NCI-H1417 treated with DMSO at 0.1 percent for 48 hours (cell line): ENCODE results near the gene GUF1.
"Not testable (repeated sequence)": the region's sequence is repeated elsewhere in the genome, so short reads cannot be mapped to it uniquely, and the experiment has no call there.

ENCODE experiments used
- DNase-seq: peaks from one replicate; lab custom pipeline; 2025; lab: John Stamatoyannopoulos, UW

The GUF1 gene

DNA sequence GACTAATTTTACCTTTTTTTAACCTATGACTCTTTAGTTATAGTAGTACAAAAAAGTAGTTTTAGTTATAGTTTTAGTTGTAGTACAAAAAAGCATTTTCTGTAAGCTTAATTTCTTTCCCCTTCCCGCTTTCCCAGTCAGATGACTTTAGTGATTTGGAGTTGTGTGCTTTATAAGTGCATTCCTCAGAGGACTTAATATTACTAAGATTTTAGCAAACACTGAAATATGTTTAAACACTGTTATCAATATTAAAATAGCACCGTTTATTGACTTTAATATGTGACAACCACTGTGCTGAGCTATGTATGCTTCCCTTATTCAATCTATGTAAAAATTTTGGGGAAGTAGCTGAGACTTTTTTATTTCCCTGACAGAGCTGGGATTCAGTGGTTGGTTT, 22.8 kb downstream of the GUF1 start:
- DNase-seq: no peak

- DNase-seq: no peak
Observed at GRCh38 chr4:44704673-44705072, 26.5 kb downstream of the GUF1 start.

- no peak for DNase-seq
Observed at GRCh38 chr4:44713125-44713524, 34.9 kb downstream of the GUF1 start.

DNA sequence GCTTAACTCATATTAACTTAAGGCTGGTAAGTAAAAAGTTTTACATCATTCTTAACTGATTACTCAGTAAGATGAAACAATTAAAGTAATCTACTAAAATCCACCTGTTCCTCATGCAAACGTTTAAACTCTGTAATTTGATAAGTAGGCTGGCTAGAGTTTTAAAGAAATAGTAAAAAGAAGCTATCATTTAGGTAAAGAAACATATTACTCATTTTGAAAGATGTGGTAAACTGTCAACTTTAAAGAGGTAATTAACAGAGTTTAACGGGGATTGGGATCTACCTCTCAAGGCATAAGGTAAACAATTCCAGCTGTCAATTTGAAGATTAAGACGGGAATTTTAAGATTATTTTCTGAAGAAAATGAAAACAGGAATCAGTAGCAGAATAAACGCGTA, 38.4 kb downstream of the GUF1 start:
- no peak for DNase-seq

DNA sequence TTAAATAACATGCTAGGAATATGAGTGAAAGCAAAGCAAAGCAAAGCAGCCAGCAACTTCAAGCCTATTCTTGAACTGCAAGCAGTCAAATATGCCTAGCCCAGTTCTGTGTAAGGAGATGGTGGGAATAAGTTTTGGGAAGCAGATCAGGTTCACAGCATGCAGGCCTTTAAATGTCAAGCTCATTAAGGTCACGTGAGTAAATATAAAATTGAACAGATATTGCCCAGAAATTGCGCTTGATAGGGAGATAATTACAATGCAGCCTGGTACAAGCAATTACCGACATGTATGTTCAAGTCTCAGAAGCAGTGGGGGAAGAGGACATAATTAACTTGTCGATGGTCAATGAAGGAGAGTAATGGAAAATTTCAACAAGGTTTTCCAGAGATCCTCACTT, 42.2 kb downstream of the GUF1 start:
- DNase-seq: peak; percentile 94

GRCh38 chr4:44722001-44722400, 43.8 kb downstream of the GUF1 start:
- DNase-seq: no peak

- DNase-seq: no peak
Observed at GRCh38 chr4:44725166-44725565, 46.9 kb downstream of the GUF1 start.

- no peak for DNase-seq
Observed at GRCh38 chr4:44725726-44726037, 47.5 kb downstream of the GUF1 start.

GRCh38 chr4:44726038-44726871, 48.0 kb downstream of the GUF1 start, which contains the start of gene GNPDA2:
Gene GNPDA2, minus strand, starts transcription at chr4:44726556. Its CDS starts 4,349 bp downstream, at chr4:44722207.
- DNase-seq: peak; percentile 70

GRCh38 chr4:44727471-44727870, 49.3 kb downstream of the GUF1 start:
- no peak for DNase-seq

GRCh38 chr4:44728694-44729093, 50.5 kb downstream of the GUF1 start:
- not testable (repeated sequence) for DNase-seq

- no peak for DNase-seq
Observed at GRCh38 chr4:44736900-44737299, 58.7 kb downstream of the GUF1 start.

GRCh38 chr4:44738615-44739014, 60.4 kb downstream of the GUF1 start:
- no peak for DNase-seq

- no peak for DNase-seq
Observed at GRCh38 chr4:44740201-44740600, 62.0 kb downstream of the GUF1 start.
